H1 (cell line): ENCODE measurements around the gene RAD51B. TPM values are rescaled to one million over a fixed set of nuclear protein-coding genes. Genes with fewer than 3 reads are reported as not detected.

Experiments used
- CTCF ChIA-PET: fragments of 300-600 bp; sonication (Branson Sonifier 250); formaldehyde crosslinking; loops from one replicate; lab custom pipeline; 2021; ENCODE audit not compliant: partially characterized antibody; lab: Charles Lee
- POLR2A ChIA-PET: fragments of 300-600 bp; sonication (Branson Sonifier 250); formaldehyde crosslinking; loops from one replicate; lab custom pipeline; 2021; ENCODE audit warnings: inconsistent platforms; ENCODE audit not compliant: partially characterized antibody; lab: Charles Lee
- DNase-seq, 2 experiments: peaks; one replicate each; pipeline versions ENCODE4 v3.0.0 to v3.0.0-alpha.2; 2010 to 2022; ENCODE audit warnings: low spot score in 2 of 2, low read depth in 1 of 2, mixed read lengths in 1 of 2
- FAIRE-seq: peaks from 2 replicates; lab custom pipeline; 2011; peaks lifted over from hg19 to GRCh38; lab: Jason Lieb, UNC
- H2AFZ ChIP-seq: 2 replicates; pipeline ENCODE4 v1.8.1; 2012; ENCODE audit warnings: low read length, inconsistent platforms
- H2AK5ac ChIP-seq: 2 replicates; pipeline ENCODE4 v1.6.1; 2013; ENCODE audit warnings: low read depth, low read length
- H2BK120ac ChIP-seq: replicated peaks from 2 replicates; pipeline ENCODE3; 2013; ENCODE audit warnings: low read depth, low read length, inconsistent platforms
- H2BK12ac ChIP-seq: 2 replicates; pipeline ENCODE4 v1.6.1; 2013; ENCODE audit warnings: low read depth, low read length
- H2BK15ac ChIP-seq: 2 replicates; pipeline ENCODE4 v1.6.1; 2013; ENCODE audit warnings: low read length
- H2BK20ac ChIP-seq: 2 replicates; pipeline ENCODE4 v1.6.1; 2013; ENCODE audit warnings: low read length
- H2BK5ac ChIP-seq: 2 replicates; pipeline ENCODE4 v1.6.1; 2013; ENCODE audit warnings: low read depth, low read length
- H3K14ac ChIP-seq: 2 replicates; pipeline ENCODE4 v1.6.1; 2013; ENCODE audit warnings: inconsistent platforms; ENCODE audit not compliant: insufficient read length
- H3K18ac ChIP-seq: 2 replicates; pipeline ENCODE4 v1.6.1; 2013; ENCODE audit warnings: low read length; ENCODE audit errors: extremely low read depth
- H3K23ac ChIP-seq: 2 replicates; pipeline ENCODE4 v1.6.1; 2013; ENCODE audit warnings: inconsistent platforms; ENCODE audit not compliant: insufficient read length
- H3K23me2 ChIP-seq: 2 replicates; pipeline ENCODE4 v1.6.1; 2013; ENCODE audit warnings: low read depth, low read length
- H3K27ac ChIP-seq: 2 replicates; pipeline ENCODE4 v1.6.1; 2011; ENCODE audit warnings: low read depth, low read length, inconsistent platforms
- H3K27me3 ChIP-seq, 4 experiments: replicated peaks in 1 of 4; 1 replicate in 1 of 4; 2 replicates in 3 of 4; pipeline versions ENCODE4 v1.6.1 to v1.8.1; 2011 to 2013; ENCODE audit warnings: low read length in 3 of 4, mild to moderate bottlenecking in 3 of 4, inconsistent platforms in 2 of 4, mixed read lengths in 2 of 4, moderate library complexity in 1 of 4; ENCODE audit not compliant: control insufficient read depth in 3 of 4, insufficient read depth in 3 of 4; ENCODE audit errors: extremely low read depth in 1 of 4
- H3K36me3 ChIP-seq, 4 experiments: 2 replicates each; pipeline versions ENCODE4 v1.6.1 to v1.8.1; 2011 to 2013; ENCODE audit warnings: mild to moderate bottlenecking in 4 of 4, low read length in 3 of 4, moderate library complexity in 2 of 4, control low read depth in 1 of 4, inconsistent platforms in 1 of 4; ENCODE audit not compliant: insufficient read depth in 4 of 4, control insufficient read depth in 2 of 4
- H3K4ac ChIP-seq: replicated peaks from 2 replicates; pipeline ENCODE3; 2013; ENCODE audit warnings: low read length, low read depth, mixed read lengths, inconsistent platforms; ENCODE audit not compliant: insufficient read length
- H3K4me1 ChIP-seq, 4 experiments: replicated peaks in 1 of 4; 1 replicate in 1 of 4; 2 replicates in 3 of 4; pipeline versions ENCODE4 v1.6.1 to v1.8.1; 2011 to 2013; ENCODE audit warnings: low read length in 3 of 4, inconsistent platforms in 2 of 4, mixed read lengths in 1 of 4; ENCODE audit not compliant: insufficient read depth in 4 of 4, control insufficient read depth in 3 of 4
- H3K4me2 ChIP-seq, 2 experiments: 2 replicates each; pipeline versions ENCODE4 v1.6.1 to v1.8.1; 2011 to 2013; ENCODE audit warnings: low read depth in 2 of 2, low read length in 2 of 2, control low read depth in 1 of 2, inconsistent platforms in 1 of 2, mild to moderate bottlenecking in 1 of 2; ENCODE audit not compliant: insufficient read depth in 1 of 2
- H3K4me3 ChIP-seq, 4 experiments: fragments of 200-600, 300-600 bp in 1 of 4; sonication (generic), shearing (Covaris generic), sonication (Bioruptor Twin) in 1 of 4; 2 replicates each; pipeline versions ENCODE4 v1.5.1 to v1.8.1; 2011 to 2016; ENCODE audit warnings: low read length in 4 of 4, low read depth in 3 of 4, control low read depth in 2 of 4, inconsistent platforms in 2 of 4, mild to moderate bottlenecking in 2 of 4, mixed read lengths in 1 of 4, moderate library complexity in 1 of 4; ENCODE audit not compliant: insufficient read depth in 2 of 4; ENCODE audit errors: extremely low read depth in 1 of 4
- H3K56ac ChIP-seq: replicated peaks from 2 replicates; pipeline ENCODE3; 2013; ENCODE audit warnings: low read depth, mild to moderate bottlenecking, mixed read lengths, low read length, inconsistent platforms; ENCODE audit not compliant: insufficient read length
- H3K79me1 ChIP-seq: 2 replicates; pipeline ENCODE4 v1.6.1; 2013; ENCODE audit warnings: low read depth, low read length, control low read depth
- H3K79me2 ChIP-seq, 2 experiments: 2 replicates each; pipeline versions ENCODE4 v1.6.1 to v1.8.1; 2012 to 2013; ENCODE audit warnings: low read length in 2 of 2, mild to moderate bottlenecking in 2 of 2, inconsistent platforms in 1 of 2; ENCODE audit not compliant: insufficient read depth in 2 of 2, control insufficient read depth in 1 of 2
- H3K9ac ChIP-seq, 4 experiments: replicated peaks in 1 of 4; 1 replicate in 1 of 4; 2 replicates in 3 of 4; pipeline versions ENCODE4 v1.6.1 to v1.8.1; 2011 to 2013; ENCODE audit warnings: low read depth in 3 of 4, low read length in 3 of 4, control low read depth in 2 of 4, mild to moderate bottlenecking in 2 of 4, moderate library complexity in 2 of 4, inconsistent platforms in 1 of 4; ENCODE audit errors: extremely low read depth in 1 of 4
- H3K9me3 ChIP-seq, 2 experiments: 2 replicates each; pipeline versions ENCODE4 v1.6.1 to v1.8.1; 2012 to 2013; ENCODE audit warnings: mild to moderate bottlenecking in 2 of 2, moderate library complexity in 2 of 2, control low read depth in 1 of 2, inconsistent platforms in 1 of 2, low read depth in 1 of 2, low read length in 1 of 2, mixed read lengths in 1 of 2; ENCODE audit not compliant: insufficient read depth in 2 of 2
- H4K20me1 ChIP-seq, 2 experiments: replicated peaks in 1 of 2; 2 replicates each; pipeline versions ENCODE3 to v1.8.1; 2011 to 2013; ENCODE audit warnings: inconsistent platforms in 2 of 2, low read length in 2 of 2, mild to moderate bottlenecking in 1 of 2; ENCODE audit not compliant: insufficient read depth in 2 of 2, control insufficient read depth in 1 of 2
- H4K5ac ChIP-seq: 2 replicates; pipeline ENCODE4 v1.6.1; 2013; ENCODE audit warnings: low read length, low read depth, mixed read lengths, inconsistent platforms; ENCODE audit not compliant: insufficient read length
- H4K8ac ChIP-seq: 2 replicates; pipeline ENCODE4 v1.8.0; 2013; ENCODE audit warnings: mild to moderate bottlenecking, moderate library complexity, low read length, inconsistent platforms; ENCODE audit not compliant: insufficient read depth; ENCODE audit errors: extremely low read depth
- H4K91ac ChIP-seq: replicated peaks from 2 replicates; pipeline ENCODE3; 2013; ENCODE audit warnings: low read length, mixed read lengths, inconsistent platforms; ENCODE audit not compliant: insufficient read length
- BACH1 ChIP-seq: IDR thresholded peaks from 2 replicates; pipeline ENCODE4 v1.6.1; 2012; ENCODE audit warnings: low read length, improper control_type of control experiment
- CHD1 ChIP-seq: IDR thresholded peaks from 2 replicates; pipeline ENCODE4 v1.6.1; 2012; ENCODE audit warnings: low read depth, low read length, improper control_type of control experiment
- CREB1 ChIP-seq: IDR thresholded peaks from 2 replicates; pipeline ENCODE4 v1.6.1; 2012; ENCODE audit warnings: inconsistent platforms
- EP300 ChIP-seq, 2 experiments: IDR thresholded peaks; 1 replicate in 1 of 2; 2 replicates in 1 of 2; pipeline ENCODE4 v1.6.1; 2011 to 2012; ENCODE audit warnings: low read depth in 2 of 2, low read length in 2 of 2, mild to moderate bottlenecking in 2 of 2, borderline replicate concordance in 1 of 2, inconsistent platforms in 1 of 2, moderate library complexity in 1 of 2
- JUN ChIP-seq: IDR thresholded peaks from 2 replicates; pipeline ENCODE4 v1.6.1; 2011; ENCODE audit warnings: low read depth, mild to moderate bottlenecking, improper control_type of control experiment, low read length
- NRF1 ChIP-seq: IDR thresholded peaks from 2 replicates; pipeline ENCODE4 v1.6.1; 2011; ENCODE audit warnings: mild to moderate bottlenecking, low read depth, low read length, improper control_type of control experiment
- RAD21 ChIP-seq, 2 experiments: IDR thresholded peaks in 1 of 2; conservative IDR thresholded peaks in 1 of 2; 2 replicates each; pipeline ENCODE4 v1.6.1; 2011; ENCODE audit warnings: low read depth in 2 of 2, low read length in 2 of 2, improper control_type of control experiment in 1 of 2, inconsistent platforms in 1 of 2, mild to moderate bottlenecking in 1 of 2, moderate library complexity in 1 of 2
- SP4 ChIP-seq: IDR thresholded peaks from 2 replicates; pipeline ENCODE4 v1.6.1; 2012; ENCODE audit warnings: low read length, inconsistent platforms
- YY1 ChIP-seq: IDR thresholded peaks from 2 replicates; pipeline ENCODE4 v1.6.1; 2011; ENCODE audit warnings: low read depth, mild to moderate bottlenecking, low read length
- WGBS, 2 experiments: shearing (Covaris generic) in 1 of 2; methylation state at CpG; one replicate each; pipeline versions ENCODE4 v1.1.6 to v1.1.7; 2013 to 2015; ENCODE audit warnings: low lambda C conversion rate in 2 of 2, mixed read lengths in 2 of 2, inconsistent platforms in 1 of 2, low coverage in 1 of 2, missing lambda C conversion rate in 1 of 2; ENCODE audit not compliant: insufficient replicate concordance in 2 of 2, insufficient coverage in 1 of 2, insufficient read length in 1 of 2; ENCODE audit errors: extremely low coverage in 1 of 2, missing lambda C conversion rate in 1 of 2; 5-methylcytosine and 5-hydroxymethylcytosine counted together
- polyA plus RNA-seq, 7 experiments: library from polyadenylated mRNA; depleted of rRNA in 3 of 7; stranded (reverse) in 5 of 7; unstranded in 2 of 7; fragments of >200 nt in 5 of 7; fragments of 200-250 nt in 2 of 7; gene quantifications; 1 replicate in 5 of 7; 2 replicates in 1 of 7; 4 replicates in 1 of 7; pipeline versions ENCODE4 v1.2.1 to v1.2.3, GENCODE V29; 2011 to 2013; ENCODE audit warnings: missing spikeins in 2 of 7, mixed read lengths in 2 of 7
- total RNA-seq: library from RNA; stranded (reverse); fragmentation: NEBNext Ultra II Directional; extraction: Animal tissue kit (Norgen Biotek cat#: 25700); gene quantifications from 2 replicates; pipeline ENCODE4 v1.2.1, GENCODE V29; 2021

The RAD51B gene
- total and polyA plus RNA-seq, 2 of the 8 experiments (the other 6 are each of a cell fraction or from before 2014, with no cell fraction given), result 3.9 to 14.9 TPM

GRCh38 chr14:68279777-68280233, 460.2 kb downstream of the RAD51B start:
- H3K4me1 ChIP-seq, result peaks cover 4 to 15% (median 6%) of the 10 kb centered on the region in 4 experiments; a peak in 6 of 7 replicates
- FAIRE-seq, result no peak
- H4K20me1 ChIP-seq, result no peaks in the 10 kb centered on the region
- H2AFZ ChIP-seq, result no peak overlapping the region
- no peak overlapping the region for H4K8ac ChIP-seq
- ChIA-PET CTCF (no interaction called here), POLR2A (no interaction called here)
- no peak overlapping the region for H3K18ac ChIP-seq
- no peak overlapping the region for H3K27ac ChIP-seq
- no peak overlapping the region for H2AK5ac ChIP-seq
- H2BK20ac ChIP-seq, result no peak overlapping the region
- H3K9ac ChIP-seq, result no peak overlapping the region
- peaks cover 2% of the 10 kb centered on the region; the same call in 1 of the 2 replicates for H3K23me2 ChIP-seq
- H3K27me3 ChIP-seq, result no peaks in the 10 kb centered on the region
- H2BK15ac ChIP-seq, result no peak overlapping the region
- no peaks in the 10 kb centered on the region for H3K79me2 ChIP-seq
- H3K23ac ChIP-seq, result no peak overlapping the region
- H4K91ac ChIP-seq, result no peak overlapping the region
- H3K79me1 ChIP-seq, result no peaks in the 10 kb centered on the region
- H3K4me2 ChIP-seq, result no peak overlapping the region
- H3K14ac ChIP-seq, result no peak overlapping the region
- H2BK120ac ChIP-seq, result no peak overlapping the region
- WGBS, 2 experiments, result 95% methylated on average over 4 of the region's 4 CpGs; no CpG with 5 or more reads in 1 of the 2 experiments
- H3K36me3 ChIP-seq, result no peaks in the 10 kb centered on the region; a peak in 1 of 8 replicates
- no peak overlapping the region for H3K4ac ChIP-seq
- no peak overlapping the region for H2BK5ac ChIP-seq
- no peak overlapping the region for H2BK12ac ChIP-seq
- no peak overlapping the region for H3K56ac ChIP-seq
- no peak for DNase-seq
- H4K5ac ChIP-seq, result no peak overlapping the region
- no peaks in the 10 kb centered on the region for H3K9me3 ChIP-seq
- no peak overlapping the region for H3K4me3 ChIP-seq
- no peak for TF ChIP-seq YY1
- TF ChIP-seq CHD1, result no peak
- no peak for TF ChIP-seq EP300 (IDR thresholded peaks at IDR 0.05; ENCODE audit: borderline replicate concordance in 1 of 2, low read depth in 2 of 2, low read length in 2 of 2)
- TF ChIP-seq JUN, result no peak
- no peak for TF ChIP-seq SP4
- no peak for TF ChIP-seq NRF1
- TF ChIP-seq BACH1, result no peak
- TF ChIP-seq CREB1, result no peak
- no peak for TF ChIP-seq RAD21 (IDR thresholded peaks at IDR 0.05 in 1 of 2, conservative IDR thresholded peaks at IDR 0.05 in 1 of 2; ENCODE audit: low read depth in 2 of 2, low read length in 2 of 2)
